Brain microvascular endothelial cell (primary cell): ENCODE results near the gene BBIP1.

Experiments used
- DNase-seq: peaks from one replicate; pipeline ENCODE4 v3.0.0-alpha.2; 2020
- H3K27ac ChIP-seq: fragments of 250-450 bp; sonication (Bioruptor Pico); 2 replicates; pipeline ENCODE4 v1.5.1; 2020; ENCODE audit warnings: mild to moderate bottlenecking, moderate library complexity
- H3K27me3 ChIP-seq: fragments of 250-450 bp; sonication (Bioruptor Pico); replicated peaks from 2 replicates; pipeline ENCODE4 v1.5.1; 2020; ENCODE audit warnings: mild to moderate bottlenecking
- H3K36me3 ChIP-seq: fragments of 250-450 bp; sonication (Bioruptor Pico); replicated peaks from 2 replicates; pipeline ENCODE4 v1.5.1; 2020; ENCODE audit warnings: mild to moderate bottlenecking
- H3K4me3 ChIP-seq: 2 replicates; pipeline ENCODE4 v1.5.1; 2011; ENCODE audit warnings: low read depth, mild to moderate bottlenecking, control low read depth, low read length, moderate library complexity
- in situ Hi-C: cut with HindIII; loops from 2 replicates; pipeline ENCODE4 v1.10.0; 2017; ENCODE audit warnings: low sequenced_read_pairs, low pct_ligation_motif_present
- TF ChIP-seq, protein P1 (sequence below): IDR thresholded peaks from 2 replicates; pipeline ENCODE4 v1.5.1; 2011; ENCODE audit warnings: low read depth, mild to moderate bottlenecking, moderate library complexity, low read length, control low read depth, inconsistent platforms; ENCODE audit errors: missing control alignments

BBIP1 gene

GRCh38 chr10:110864662-110865140 lies 54.3 kb downstream of the BBIP1 start:
- H3K27ac ChIP-seq, result no peak overlapping the region
- H3K27me3 ChIP-seq, result no peaks in the 10 kb centered on the region
- H3K4me3 ChIP-seq, result no peak overlapping the region
- TF ChIP-seq, protein P1, sequence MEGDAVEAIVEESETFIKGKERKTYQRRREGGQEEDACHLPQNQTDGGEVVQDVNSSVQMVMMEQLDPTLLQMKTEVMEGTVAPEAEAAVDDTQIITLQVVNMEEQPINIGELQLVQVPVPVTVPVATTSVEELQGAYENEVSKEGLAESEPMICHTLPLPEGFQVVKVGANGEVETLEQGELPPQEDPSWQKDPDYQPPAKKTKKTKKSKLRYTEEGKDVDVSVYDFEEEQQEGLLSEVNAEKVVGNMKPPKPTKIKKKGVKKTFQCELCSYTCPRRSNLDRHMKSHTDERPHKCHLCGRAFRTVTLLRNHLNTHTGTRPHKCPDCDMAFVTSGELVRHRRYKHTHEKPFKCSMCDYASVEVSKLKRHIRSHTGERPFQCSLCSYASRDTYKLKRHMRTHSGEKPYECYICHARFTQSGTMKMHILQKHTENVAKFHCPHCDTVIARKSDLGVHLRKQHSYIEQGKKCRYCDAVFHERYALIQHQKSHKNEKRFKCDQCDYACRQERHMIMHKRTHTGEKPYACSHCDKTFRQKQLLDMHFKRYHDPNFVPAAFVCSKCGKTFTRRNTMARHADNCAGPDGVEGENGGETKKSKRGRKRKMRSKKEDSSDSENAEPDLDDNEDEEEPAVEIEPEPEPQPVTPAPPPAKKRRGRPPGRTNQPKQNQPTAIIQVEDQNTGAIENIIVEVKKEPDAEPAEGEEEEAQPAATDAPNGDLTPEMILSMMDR, result no peak
- H3K36me3 ChIP-seq, result no peaks in the 10 kb centered on the region
- in situ Hi-C loops, result no loop called here
- DNase-seq, result no peak

- Histone ChIP-seq H3K27ac (no peak overlapping the region), H3K4me3 (no peak overlapping the region), H3K27me3 (no peaks in the 10 kb centered on the region), H3K36me3 (no peaks in the 10 kb centered on the region)
- no peak for DNase-seq
- in situ Hi-C loops, result no loop called here
- TF ChIP-seq, protein P1, result no peak
Measured at GRCh38 chr10:110863956-110864355, 55.0 kb downstream of the BBIP1 start.

DNA sequence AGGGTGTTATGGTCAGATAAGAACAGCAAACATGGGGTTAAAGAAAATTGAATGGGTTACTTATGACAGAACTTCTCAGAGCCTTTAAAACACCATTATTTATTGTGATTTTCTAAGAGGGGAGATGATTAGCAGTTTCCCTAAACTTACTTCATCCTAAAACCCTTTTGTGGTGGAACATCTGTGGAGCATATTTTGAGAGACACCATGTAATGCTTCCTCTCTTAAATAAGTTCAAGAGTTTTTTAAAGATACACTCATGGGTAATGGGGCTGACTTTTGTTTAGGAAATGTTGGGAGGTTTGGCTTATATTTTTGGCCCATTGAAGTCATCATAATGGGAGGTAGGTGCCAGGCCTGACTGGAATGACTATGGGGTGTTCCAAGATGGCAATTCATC lies 55.6 kb downstream of the BBIP1 start:
- Histone ChIP-seq H3K4me3 (no peak overlapping the region), H3K36me3 (no peaks in the 10 kb centered on the region), H3K27ac (no peak overlapping the region), H3K27me3 (no peaks in the 10 kb centered on the region)
- TF ChIP-seq, protein P1, result no peak
- no peak for DNase-seq
- in situ Hi-C loops, result no loop called here

DNA sequence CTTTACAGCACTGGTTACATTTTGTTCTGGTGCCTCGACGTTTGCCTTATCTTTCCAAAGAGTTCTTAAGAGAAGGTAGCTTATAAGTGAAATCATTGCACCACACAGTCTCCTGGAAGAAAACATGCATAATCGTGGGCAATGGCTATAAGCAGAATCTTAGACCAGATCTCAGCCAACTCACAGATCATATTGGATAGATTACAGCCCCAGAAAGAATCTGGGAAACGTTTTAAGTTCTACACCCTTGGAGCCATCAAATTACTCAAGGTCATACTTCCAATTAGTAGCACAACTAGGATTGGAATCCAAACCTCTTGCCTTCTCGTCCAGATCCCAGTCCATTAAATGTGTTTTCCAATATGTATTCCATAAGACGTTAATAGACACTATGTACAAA lies 56.0 kb downstream of the BBIP1 start:
- in situ Hi-C loops, result no loop called here
- Histone ChIP-seq H3K27me3 (no peaks in the 10 kb centered on the region), H3K36me3 (no peaks in the 10 kb centered on the region), H3K4me3 (no peak overlapping the region), H3K27ac (no peak overlapping the region)
- TF ChIP-seq, protein P1, result no peak
- DNase-seq, result no peak

GRCh38 chr10:110861930-110862649 lies 56.9 kb downstream of the BBIP1 start:
- no peaks in the 10 kb centered on the region for H3K36me3 ChIP-seq
- H3K27ac ChIP-seq, result no peak overlapping the region
- in situ Hi-C loops, result no loop called here
- no peaks in the 10 kb centered on the region for H3K27me3 ChIP-seq
- DNase-seq, result no peak
- no peak overlapping the region for H3K4me3 ChIP-seq
- TF ChIP-seq, protein P1, result no peak

DNA sequence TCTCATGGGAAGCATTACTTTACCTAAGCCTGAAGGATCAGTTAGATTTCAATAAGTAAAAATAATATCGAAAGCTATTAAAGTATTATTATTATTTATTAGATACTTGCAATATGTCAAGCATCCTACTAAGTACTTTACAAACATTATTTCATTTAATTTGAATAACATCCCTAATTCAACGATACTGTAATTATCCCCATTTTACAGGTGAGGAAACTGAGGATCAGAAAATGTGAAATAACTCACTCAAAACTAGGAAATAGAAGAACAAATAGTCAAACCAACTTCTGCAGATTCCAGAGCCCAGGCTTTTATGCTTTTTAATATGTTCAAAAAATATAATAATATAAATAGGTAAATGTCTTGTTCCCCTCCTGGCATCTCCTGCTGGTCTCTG lies 57.5 kb downstream of the BBIP1 start:
- no peaks in the 10 kb centered on the region for H3K36me3 ChIP-seq
- in situ Hi-C loops, result no loop called here
- no peaks in the 10 kb centered on the region for H3K27me3 ChIP-seq
- DNase-seq, result no peak
- H3K27ac ChIP-seq, result no peak overlapping the region
- TF ChIP-seq, protein P1, result no peak
- no peak overlapping the region for H3K4me3 ChIP-seq
